HepG2 (cell line): ENCODE measurements around the gene PLEKHO1. TPM values are rescaled to one million over a fixed set of nuclear protein-coding genes. Genes with fewer than 3 reads are reported as not detected.

Experiments
- MIER2 ChIP-seq: IDR thresholded peaks from 2 replicates; pipeline ENCODE4 v1.6.1; 2016; ENCODE audit warnings: missing biosample characterization, missing genetic modification reagents
- ZNF446 ChIP-seq: sonication (generic); formaldehyde crosslinking; IDR thresholded peaks from 2 replicates; pipeline ENCODE4 v1.5.0; 2020; ENCODE audit warnings: mild to moderate bottlenecking, missing genetic modification reagents
- polyA plus RNA-seq, 8 experiments: library from polyadenylated mRNA; depleted of rRNA in 3 of 8; stranded (reverse) in 7 of 8; unstranded in 1 of 8; fragments of >200 nt; fragmentation: Illumina TruSeq in 4 of 8; extraction: Trizol in 4 of 8; gene quantifications; 2 replicates each; pipeline versions ENCODE4 v1.2.1 to v1.2.3, GENCODE V29; 2011 to 2016; ENCODE audit warnings: low read depth in 4 of 8, missing spikeins in 1 of 8, mixed read lengths in 1 of 8; ENCODE audit not compliant: insufficient read depth in 1 of 8
- total RNA-seq, 5 experiments: library from RNA; depleted of rRNA; stranded (reverse); fragments of >200 nt; fragmentation: Illumina TruSeq; extraction: Trizol; gene quantifications; 2 replicates each; pipeline ENCODE4 v1.2.3, GENCODE V29; 2016; ENCODE audit warnings: low read depth in 1 of 5
- TF ChIP-seq, protein P1 (sequence below): IDR thresholded peaks from 2 replicates; pipeline ENCODE4 v1.4.0; 2020; ENCODE audit warnings: mild to moderate bottlenecking, missing genetic modification reagents
- TF ChIP-seq, protein P2 (sequence below): sonication (generic); formaldehyde crosslinking; IDR thresholded peaks from 2 replicates; pipeline ENCODE4 v1.5.1; 2020; ENCODE audit warnings: mild to moderate bottlenecking, missing genetic modification reagents
- TF ChIP-seq, protein P3 (sequence below): sonication (generic); formaldehyde crosslinking; IDR thresholded peaks from 2 replicates; pipeline ENCODE4 v1.4.0; 2020; ENCODE audit warnings: missing genetic modification reagents, low read depth, mild to moderate bottlenecking, borderline replicate concordance

The PLEKHO1 gene
- total and polyA plus RNA-seq, 2 of the 13 experiments (the other 11 are each of a cell fraction or from before 2014, with no cell fraction given) = 9.8 to 10.1 TPM

DNA sequence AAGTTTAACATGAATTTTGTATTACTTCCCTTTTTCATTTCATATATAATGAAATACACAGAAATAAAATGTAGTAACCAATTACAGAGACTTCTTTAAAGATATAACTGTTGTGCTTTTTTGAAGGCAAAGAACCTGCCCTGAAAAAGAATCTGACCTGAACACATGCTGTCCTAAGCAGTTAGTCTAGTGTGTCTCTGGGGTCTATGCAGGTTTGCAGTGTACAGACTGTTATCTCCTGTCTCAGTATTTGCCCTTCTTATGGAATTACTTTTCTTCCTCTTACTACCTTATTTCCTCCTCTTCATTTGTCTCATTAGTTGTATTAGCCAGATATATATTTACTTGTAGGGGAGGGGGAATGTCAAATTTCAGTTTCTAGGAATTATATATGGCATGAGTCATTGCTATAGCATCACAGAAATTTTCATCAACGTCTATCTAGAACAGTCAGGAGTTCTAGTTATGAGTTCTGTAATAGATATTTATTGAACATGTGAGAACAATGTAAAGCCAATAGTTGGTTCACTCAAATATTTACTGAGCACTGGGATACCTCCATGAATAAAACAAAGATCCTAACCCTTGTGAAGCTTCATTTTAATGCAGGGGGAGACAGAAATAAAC lies 28.4 kb upstream of the PLEKHO1 start (continued):
- TF ChIP-seq, protein P1, sequence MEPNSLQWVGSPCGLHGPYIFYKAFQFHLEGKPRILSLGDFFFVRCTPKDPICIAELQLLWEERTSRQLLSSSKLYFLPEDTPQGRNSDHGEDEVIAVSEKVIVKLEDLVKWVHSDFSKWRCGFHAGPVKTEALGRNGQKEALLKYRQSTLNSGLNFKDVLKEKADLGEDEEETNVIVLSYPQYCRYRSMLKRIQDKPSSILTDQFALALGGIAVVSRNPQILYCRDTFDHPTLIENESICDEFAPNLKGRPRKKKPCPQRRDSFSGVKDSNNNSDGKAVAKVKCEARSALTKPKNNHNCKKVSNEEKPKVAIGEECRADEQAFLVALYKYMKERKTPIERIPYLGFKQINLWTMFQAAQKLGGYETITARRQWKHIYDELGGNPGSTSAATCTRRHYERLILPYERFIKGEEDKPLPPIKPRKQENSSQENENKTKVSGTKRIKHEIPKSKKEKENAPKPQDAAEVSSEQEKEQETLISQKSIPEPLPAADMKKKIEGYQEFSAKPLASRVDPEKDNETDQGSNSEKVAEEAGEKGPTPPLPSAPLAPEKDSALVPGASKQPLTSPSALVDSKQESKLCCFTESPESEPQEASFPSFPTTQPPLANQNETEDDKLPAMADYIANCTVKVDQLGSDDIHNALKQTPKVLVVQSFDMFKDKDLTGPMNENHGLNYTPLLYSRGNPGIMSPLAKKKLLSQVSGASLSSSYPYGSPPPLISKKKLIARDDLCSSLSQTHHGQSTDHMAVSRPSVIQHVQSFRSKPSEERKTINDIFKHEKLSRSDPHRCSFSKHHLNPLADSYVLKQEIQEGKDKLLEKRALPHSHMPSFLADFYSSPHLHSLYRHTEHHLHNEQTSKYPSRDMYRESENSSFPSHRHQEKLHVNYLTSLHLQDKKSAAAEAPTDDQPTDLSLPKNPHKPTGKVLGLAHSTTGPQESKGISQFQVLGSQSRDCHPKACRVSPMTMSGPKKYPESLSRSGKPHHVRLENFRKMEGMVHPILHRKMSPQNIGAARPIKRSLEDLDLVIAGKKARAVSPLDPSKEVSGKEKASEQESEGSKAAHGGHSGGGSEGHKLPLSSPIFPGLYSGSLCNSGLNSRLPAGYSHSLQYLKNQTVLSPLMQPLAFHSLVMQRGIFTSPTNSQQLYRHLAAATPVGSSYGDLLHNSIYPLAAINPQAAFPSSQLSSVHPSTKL (CRISPR knock-in tag) = no peak
- TF ChIP-seq, protein P2, sequence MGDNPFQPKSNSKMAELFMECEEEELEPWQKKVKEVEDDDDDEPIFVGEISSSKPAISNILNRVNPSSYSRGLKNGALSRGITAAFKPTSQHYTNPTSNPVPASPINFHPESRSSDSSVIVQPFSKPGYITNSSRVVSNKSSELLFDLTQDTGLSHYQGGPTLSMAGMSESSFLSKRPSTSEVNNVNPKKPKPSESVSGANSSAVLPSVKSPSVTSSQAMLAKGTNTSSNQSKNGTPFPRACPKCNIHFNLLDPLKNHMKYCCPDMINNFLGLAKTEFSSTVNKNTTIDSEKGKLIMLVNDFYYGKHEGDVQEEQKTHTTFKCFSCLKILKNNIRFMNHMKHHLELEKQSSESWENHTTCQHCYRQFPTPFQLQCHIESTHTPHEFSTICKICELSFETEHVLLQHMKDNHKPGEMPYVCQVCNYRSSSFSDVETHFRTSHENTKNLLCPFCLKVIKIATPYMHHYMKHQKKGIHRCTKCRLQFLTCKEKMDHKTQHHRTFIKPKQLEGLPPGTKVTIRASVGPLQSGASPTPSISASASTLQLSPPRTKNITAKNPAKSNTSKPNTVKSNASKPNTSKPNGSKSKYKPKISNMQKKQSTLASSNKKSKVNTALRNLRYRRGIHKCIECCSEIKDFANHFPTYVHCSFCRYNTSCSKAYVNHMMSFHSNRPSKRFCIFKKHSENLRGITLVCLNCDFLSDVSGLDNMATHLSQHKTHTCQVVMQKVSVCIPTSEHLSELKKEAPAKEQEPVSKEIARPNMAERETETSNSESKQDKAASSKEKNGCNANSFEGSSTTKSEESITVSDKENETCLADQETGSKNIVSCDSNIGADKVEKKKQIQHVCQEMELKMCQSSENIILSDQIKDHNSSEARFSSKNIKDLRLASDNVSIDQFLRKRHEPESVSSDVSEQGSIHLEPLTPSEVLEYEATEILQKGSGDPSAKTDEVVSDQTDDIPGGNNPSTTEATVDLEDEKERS (CRISPR knock-in tag) = no peak
- TF ChIP-seq, protein P3, sequence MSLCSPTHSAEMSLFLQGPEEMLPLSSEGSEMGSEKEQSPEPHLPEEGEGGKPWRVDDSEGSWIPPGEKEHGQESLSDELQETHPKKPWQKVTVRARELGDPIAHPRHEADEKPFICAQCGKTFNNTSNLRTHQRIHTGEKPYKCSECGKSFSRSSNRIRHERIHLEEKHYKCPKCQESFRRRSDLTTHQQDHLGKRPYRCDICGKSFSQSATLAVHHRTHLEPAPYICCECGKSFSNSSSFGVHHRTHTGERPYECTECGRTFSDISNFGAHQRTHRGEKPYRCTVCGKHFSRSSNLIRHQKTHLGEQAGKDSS (CRISPR knock-in tag) = no peak
- TF ChIP-seq ZNF446 (CRISPR knock-in tag) (no peak), MIER2 (CRISPR knock-in tag) (no peak)
- TF ChIP-seq, all 625 proteins: peak for 0
